NK-92 (cell line): Measurements from ENCODE around the gene FABP1.

Experiments
- DNase-seq: peaks from one replicate; lab custom pipeline; 2025; ENCODE audit not compliant: unreplicated experiment; lab: John Stamatoyannopoulos, UW

The FABP1 gene

GRCh38 chr2:88115825-88116518 lies 11.9 kb downstream of the FABP1 start:
- DNase-seq, result no peak

- DNase-seq, result no peak
Measured at GRCh38 chr2:88114889-88115288, 13.0 kb downstream of the FABP1 start.

- DNase-seq, result no peak
Measured at GRCh38 chr2:88113069-88113468, 14.8 kb downstream of the FABP1 start.

GRCh38 chr2:88110830-88111229 lies 17.0 kb downstream of the FABP1 start:
- DNase-seq, result no peak

GRCh38 chr2:88108796-88109195 lies 19.1 kb downstream of the FABP1 start:
- DNase-seq, result no peak

GRCh38 chr2:88100489-88100858 lies 27.4 kb downstream of the FABP1 start:
- no peak for DNase-seq

- no peak for DNase-seq
Measured at GRCh38 chr2:88099798-88100488, 27.9 kb downstream of the FABP1 start.

- no peak for DNase-seq
Measured at GRCh38 chr2:88098558-88098900, 29.3 kb downstream of the FABP1 start.

GRCh38 chr2:88097891-88098557 lies 29.8 kb downstream of the FABP1 start:
- DNase-seq, result no peak

GRCh38 chr2:88097192-88097591 lies 30.7 kb downstream of the FABP1 start:
- DNase-seq, result no peak

GRCh38 chr2:88096708-88097107 lies 31.2 kb downstream of the FABP1 start:
- no peak for DNase-seq

- DNase-seq, result no peak
Measured at GRCh38 chr2:88095022-88095421, 32.8 kb downstream of the FABP1 start.

- DNase-seq, result no peak
Measured at GRCh38 chr2:88092773-88093172, 35.1 kb downstream of the FABP1 start.

GRCh38 chr2:88091943-88092342 lies 35.9 kb downstream of the FABP1 start:
- no peak for DNase-seq

GRCh38 chr2:88090446-88091283 lies 37.2 kb downstream of the FABP1 start:
- DNase-seq, result no peak

- no peak for DNase-seq
Measured at GRCh38 chr2:88088999-88089398, 38.9 kb downstream of the FABP1 start.

- DNase-seq, result no peak
Measured at GRCh38 chr2:88087763-88088162, 40.1 kb downstream of the FABP1 start.

GRCh38 chr2:88087073-88087472 lies 40.8 kb downstream of the FABP1 start:
- no peak for DNase-seq

GRCh38 chr2:88086401-88086800 lies 41.5 kb downstream of the FABP1 start:
- DNase-seq, result no peak

- DNase-seq, result no peak
Measured at GRCh38 chr2:88085602-88086001, 42.3 kb downstream of the FABP1 start.

- DNase-seq, result no peak
Measured at GRCh38 chr2:88085099-88085498, 42.8 kb downstream of the FABP1 start.

- DNase-seq, result no peak
Measured at GRCh38 chr2:88082781-88083180, 45.1 kb downstream of the FABP1 start.
